ENCODE measurements around the gene ZNF484.

ZNF484 gene

DNA sequence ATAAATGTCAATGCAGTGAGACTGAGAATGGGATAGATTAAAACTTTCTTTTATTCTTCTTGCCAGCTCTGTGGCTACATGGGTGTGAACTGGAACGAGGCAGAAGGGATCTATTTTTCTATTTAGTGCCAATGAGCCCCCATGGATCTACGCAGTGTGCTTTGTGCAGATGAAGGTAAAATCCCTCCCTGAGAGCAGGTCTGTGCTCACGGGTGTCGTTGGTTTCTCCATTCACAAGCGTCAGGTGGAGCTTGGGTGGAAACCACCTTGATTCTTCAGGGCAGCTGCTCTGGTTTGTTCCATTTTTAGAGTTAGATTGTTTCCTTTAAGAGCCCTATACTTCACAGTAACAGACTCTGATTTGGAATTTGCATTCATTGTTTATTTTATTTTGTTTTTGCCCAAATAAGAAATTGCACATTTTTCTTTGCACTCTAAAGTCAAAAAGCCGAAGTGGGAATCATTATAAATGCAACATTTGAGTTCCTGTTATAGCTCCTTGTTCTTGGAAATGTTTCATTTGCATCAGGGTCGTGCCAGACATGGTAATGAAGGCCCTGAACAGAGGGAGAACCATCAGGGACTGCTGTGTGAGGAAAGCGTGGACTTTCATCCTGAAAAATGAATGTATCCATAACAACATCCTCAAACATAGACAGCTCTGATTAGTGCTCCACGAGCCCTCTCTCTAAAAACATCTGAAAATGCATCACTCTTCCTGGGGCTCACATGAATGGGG lies 82.1 kb downstream of the ZNF484 start:
- DNase-seq = no peak
